ENCODE data around the gene NEU2.
"Not testable (repeated sequence)": the region's sequence is repeated elsewhere in the genome, so short reads cannot be mapped to it uniquely, and the experiment has no call there.

Gene NEU2

GRCh38 chr2:233060980-233061590 is 28.6 kb downstream of the NEU2 start:
- whole genome bisulfite sequencing = 82% methylated on average over 10 of the region's 10 CpGs
- H3K36me3 ChIP-seq (ENCODE audit: insufficient read depth, low read length) = no peaks in the 10 kb centered on the region
- no peaks in the 10 kb centered on the region for H3K4me1 ChIP-seq (ENCODE audit: insufficient read depth, low read length)
- H3K9me3 ChIP-seq (ENCODE audit: insufficient read depth, low read depth, low read length) = no peaks in the 10 kb centered on the region
- H3K4me3 ChIP-seq (ENCODE audit: low read length) = no peak overlapping the region
- H3K27ac ChIP-seq (ENCODE audit: low read depth, low read length) = no peak overlapping the region
- H3K9ac ChIP-seq (ENCODE audit: low read depth, low read length) = no peak overlapping the region
- no peaks in the 10 kb centered on the region for H3K27me3 ChIP-seq (ENCODE audit: insufficient read depth, low read length)

GRCh38 chr2:233061591-233062450 is 29.3 kb downstream of the NEU2 start:
- no peak overlapping the region for H3K9ac ChIP-seq (ENCODE audit: low read depth, low read length)
- WGBS = 69% methylated on average over 12 of the region's 12 CpGs
- H3K4me3 ChIP-seq (ENCODE audit: low read length) = no peak overlapping the region
- H3K27ac ChIP-seq (ENCODE audit: low read depth, low read length) = no peak overlapping the region
- no peaks in the 10 kb centered on the region for H3K27me3 ChIP-seq (ENCODE audit: insufficient read depth, low read length)
- H3K4me1 ChIP-seq (ENCODE audit: insufficient read depth, low read length) = no peaks in the 10 kb centered on the region
- no peaks in the 10 kb centered on the region for H3K36me3 ChIP-seq (ENCODE audit: insufficient read depth, low read length)
- H3K9me3 ChIP-seq (ENCODE audit: insufficient read depth, low read depth, low read length) = no peaks in the 10 kb centered on the region

DNA sequence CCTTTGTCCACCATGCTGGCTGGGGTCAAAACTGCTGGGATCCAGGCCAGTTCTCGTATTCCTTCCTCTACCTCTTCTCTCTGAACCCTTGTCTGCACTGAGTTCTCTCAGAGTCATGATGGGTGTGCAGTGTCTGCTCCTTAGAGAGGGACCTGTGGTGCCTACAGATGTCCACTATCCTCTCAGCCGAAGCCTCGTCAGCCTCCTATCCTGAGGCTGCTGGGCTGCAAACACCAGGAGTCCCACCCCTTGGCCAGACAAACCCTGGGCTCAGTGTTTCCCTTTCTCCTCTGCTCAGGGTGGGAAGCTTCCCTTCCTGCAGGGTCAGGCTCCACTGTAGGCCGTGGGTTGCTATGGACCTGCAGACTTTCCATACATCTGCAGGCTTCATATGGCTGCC is 30.0 kb downstream of the NEU2 start:
- WGBS = 88% methylated on average over 4 of the region's 4 CpGs

DNA sequence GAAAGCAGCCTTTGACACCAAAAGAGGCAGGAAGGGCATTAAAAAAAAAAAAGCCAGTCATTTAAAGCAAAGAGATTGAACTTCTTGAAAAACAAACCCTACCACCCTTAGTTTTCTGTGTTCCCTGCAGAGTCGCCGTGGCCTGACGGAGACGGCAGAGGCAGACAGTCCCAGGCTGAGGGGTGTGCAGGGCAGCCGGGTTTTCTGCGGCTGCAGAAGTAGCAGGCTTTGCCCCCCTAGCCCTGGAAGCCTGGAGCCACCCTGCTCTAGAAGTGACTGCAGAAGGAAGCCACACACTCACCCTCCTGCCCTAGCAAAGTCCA is 30.4 kb downstream of the NEU2 start:
- WGBS = 89% methylated on average over 6 of the region's 6 CpGs
- no peaks in the 10 kb centered on the region for H3K36me3 ChIP-seq (ENCODE audit: insufficient read depth, low read length)
- H3K9ac ChIP-seq (ENCODE audit: low read depth, low read length) = no peak overlapping the region
- H3K9me3 ChIP-seq (ENCODE audit: insufficient read depth, low read depth, low read length) = no peaks in the 10 kb centered on the region
- no peak overlapping the region for H3K4me3 ChIP-seq (ENCODE audit: low read length)
- H3K4me1 ChIP-seq (ENCODE audit: insufficient read depth, low read length) = no peaks in the 10 kb centered on the region
- no peaks in the 10 kb centered on the region for H3K27me3 ChIP-seq (ENCODE audit: insufficient read depth, low read length)
- no peak overlapping the region for H3K27ac ChIP-seq (ENCODE audit: low read depth, low read length)

More for the DNA sequence above, 30.0 kb downstream of the NEU2 start:
- no peaks in the 10 kb centered on the region for H3K27me3 ChIP-seq (ENCODE audit: insufficient read depth, low read length)
- H3K36me3 ChIP-seq (ENCODE audit: insufficient read depth, low read length) = no peaks in the 10 kb centered on the region
- no peak overlapping the region for H3K9ac ChIP-seq (ENCODE audit: low read depth, low read length)
- H3K9me3 ChIP-seq (ENCODE audit: insufficient read depth, low read depth, low read length) = no peaks in the 10 kb centered on the region
- H3K4me1 ChIP-seq (ENCODE audit: insufficient read depth, low read length) = no peaks in the 10 kb centered on the region
- H3K4me3 ChIP-seq (ENCODE audit: low read length) = no peak overlapping the region
- H3K27ac ChIP-seq (ENCODE audit: low read depth, low read length) = no peak overlapping the region

- H3K36me3 ChIP-seq (ENCODE audit: insufficient read depth, low read length) = no peaks in the 10 kb centered on the region
- no peaks in the 10 kb centered on the region for H3K4me1 ChIP-seq (ENCODE audit: insufficient read depth, low read length)
- no peaks in the 10 kb centered on the region for H3K9me3 ChIP-seq (ENCODE audit: insufficient read depth, low read depth, low read length)
- H3K9ac ChIP-seq (ENCODE audit: low read depth, low read length) = no peak overlapping the region
- no peak overlapping the region for H3K4me3 ChIP-seq (ENCODE audit: low read length)
- no peaks in the 10 kb centered on the region for H3K27me3 ChIP-seq (ENCODE audit: insufficient read depth, low read length)
- no peak overlapping the region for H3K27ac ChIP-seq (ENCODE audit: low read depth, low read length)
- 81% methylated on average over 13 of the region's 13 CpGs for WGBS
Measured at GRCh38 chr2:233063269-233063975, 30.9 kb downstream of the NEU2 start.

GRCh38 chr2:233063976-233064411 is 31.5 kb downstream of the NEU2 start:
- 94% methylated on average over 9 of the region's 9 CpGs for WGBS
- no peak overlapping the region for H3K9ac ChIP-seq (ENCODE audit: low read depth, low read length)
- H3K27me3 ChIP-seq (ENCODE audit: insufficient read depth, low read length) = no peaks in the 10 kb centered on the region
- H3K27ac ChIP-seq (ENCODE audit: low read depth, low read length) = no peak overlapping the region
- no peaks in the 10 kb centered on the region for H3K4me1 ChIP-seq (ENCODE audit: insufficient read depth, low read length)
- H3K36me3 ChIP-seq (ENCODE audit: insufficient read depth, low read length) = no peaks in the 10 kb centered on the region
- H3K9me3 ChIP-seq (ENCODE audit: insufficient read depth, low read depth, low read length) = no peaks in the 10 kb centered on the region
- no peak overlapping the region for H3K4me3 ChIP-seq (ENCODE audit: low read length)

- Histone ChIP-seq H3K36me3 (ENCODE audit: insufficient read depth, low read length) (no peaks in the 10 kb centered on the region), H3K27ac (ENCODE audit: low read depth, low read length) (no peak overlapping the region), H3K4me3 (ENCODE audit: low read length) (no peak overlapping the region), H3K27me3 (ENCODE audit: insufficient read depth, low read length) (no peaks in the 10 kb centered on the region), H3K9me3 (ENCODE audit: insufficient read depth, low read depth, low read length) (no peaks in the 10 kb centered on the region), H3K4me1 (ENCODE audit: insufficient read depth, low read length) (no peaks in the 10 kb centered on the region), H3K9ac (ENCODE audit: low read depth, low read length) (no peak overlapping the region)
- 90% methylated on average over 16 of the region's 16 CpGs for WGBS
Measured at GRCh38 chr2:233064530-233065199, 32.2 kb downstream of the NEU2 start.

GRCh38 chr2:233065200-233065589 is 32.7 kb downstream of the NEU2 start:
- not testable (repeated sequence) for H3K9ac ChIP-seq (ENCODE audit: low read depth, low read length); H3K4me3 ChIP-seq (ENCODE audit: low read length); H3K9me3 ChIP-seq (ENCODE audit: insufficient read depth, low read depth, low read length); H3K27me3 ChIP-seq (ENCODE audit: insufficient read depth, low read length); H3K36me3 ChIP-seq (ENCODE audit: insufficient read depth, low read length); H3K27ac ChIP-seq (ENCODE audit: low read depth, low read length); H3K4me1 ChIP-seq (ENCODE audit: insufficient read depth, low read length)
- 95% methylated on average over 4 of the region's 4 CpGs for WGBS

GRCh38 chr2:233065954-233066470 is 33.5 kb downstream of the NEU2 start:
- H3K27ac ChIP-seq (ENCODE audit: low read depth, low read length) = no peak overlapping the region
- no peaks in the 10 kb centered on the region for H3K4me1 ChIP-seq (ENCODE audit: insufficient read depth, low read length)
- 94% methylated on average over 9 of the region's 9 CpGs for WGBS
- H3K27me3 ChIP-seq (ENCODE audit: insufficient read depth, low read length) = no peaks in the 10 kb centered on the region
- H3K4me3 ChIP-seq (ENCODE audit: low read length) = no peak overlapping the region
- H3K36me3 ChIP-seq (ENCODE audit: insufficient read depth, low read length) = no peaks in the 10 kb centered on the region
- H3K9ac ChIP-seq (ENCODE audit: low read depth, low read length) = no peak overlapping the region
- H3K9me3 ChIP-seq (ENCODE audit: insufficient read depth, low read depth, low read length) = no peaks in the 10 kb centered on the region

DNA sequence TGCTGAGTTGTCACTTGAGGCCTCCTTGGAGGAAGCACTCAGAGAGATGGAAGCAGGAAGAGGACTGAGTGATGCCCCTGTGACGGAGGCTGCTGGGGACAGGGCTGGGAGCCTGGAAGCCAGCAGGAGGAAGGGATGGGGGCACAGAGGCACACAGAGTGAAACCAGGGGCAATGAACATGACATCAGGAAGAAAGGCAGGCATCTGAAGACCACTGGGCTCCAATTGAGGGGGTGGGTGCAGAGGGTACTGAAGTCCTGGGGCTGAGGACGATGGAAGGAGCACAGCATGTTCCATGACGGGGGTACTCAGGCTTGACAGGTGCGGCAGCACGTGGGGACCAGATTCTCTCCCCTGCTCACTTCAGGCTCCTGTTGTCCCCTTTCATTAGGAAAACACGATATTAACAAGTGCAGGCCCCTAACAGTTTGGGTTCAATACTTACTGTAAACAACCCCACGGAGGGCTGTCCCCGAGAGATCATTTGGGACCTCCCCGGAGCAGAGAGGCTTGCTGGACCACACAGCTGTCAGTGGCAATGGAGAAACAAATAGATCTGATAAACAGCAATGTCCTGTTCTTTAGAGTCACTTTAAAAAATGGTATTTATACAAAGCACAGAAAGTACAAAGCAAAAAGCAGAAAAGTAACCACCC is 36.4 kb downstream of the NEU2 start:
- 88% methylated on average over 9 of the region's 9 CpGs for WGBS
- Histone ChIP-seq H3K36me3 (ENCODE audit: insufficient read depth, low read length) (no peaks in the 10 kb centered on the region), H3K4me3 (ENCODE audit: low read length) (no peak overlapping the region), H3K4me1 (ENCODE audit: insufficient read depth, low read length) (0 out of 2 replicates have a peak, but pooled peaks cover 5% of the 10 kb centered on the region), H3K27me3 (ENCODE audit: insufficient read depth, low read length) (no peaks in the 10 kb centered on the region), H3K9ac (ENCODE audit: low read depth, low read length) (no peak overlapping the region), H3K27ac (ENCODE audit: low read depth, low read length) (no peak overlapping the region), H3K9me3 (ENCODE audit: insufficient read depth, low read depth, low read length) (0 out of 2 replicates have a peak, but pooled peaks cover 4% of the 10 kb centered on the region)

All from HUES64 (cell line).